Trophoblast cell (in vitro differentiated cells and primary cell): ENCODE measurements around the gene GOLGA5.

Source experiments
- DNase-seq, 2 donors: peaks; one replicate each; pipeline ENCODE4 v3.0.0-alpha.2; 2016
- H2AFZ ChIP-seq: 2 replicates; pipeline ENCODE4 v1.6.1; 2013; ENCODE audit warnings: low read length, moderate library complexity, mild to moderate bottlenecking; ENCODE audit not compliant: insufficient read depth, poor library complexity
- H2AK5ac ChIP-seq: 2 replicates; pipeline ENCODE4 v1.6.1; 2013; ENCODE audit warnings: mild to moderate bottlenecking, low read length
- H2BK120ac ChIP-seq: 2 replicates; pipeline ENCODE4 v1.6.1; 2013; ENCODE audit warnings: low read length, mild to moderate bottlenecking, moderate library complexity; ENCODE audit not compliant: insufficient read depth, poor library complexity
- H2BK12ac ChIP-seq: 2 replicates; pipeline ENCODE4 v1.6.1; 2013; ENCODE audit warnings: mild to moderate bottlenecking, low read length, moderate library complexity
- H2BK5ac ChIP-seq: 2 replicates; pipeline ENCODE4 v1.6.1; 2013; ENCODE audit warnings: low read length, low read depth, moderate library complexity, mild to moderate bottlenecking; ENCODE audit not compliant: poor library complexity
- H3K14ac ChIP-seq: 2 replicates; pipeline ENCODE4 v1.6.1; 2013; ENCODE audit warnings: mild to moderate bottlenecking, low read length
- H3K18ac ChIP-seq: 2 replicates; pipeline ENCODE4 v1.6.1; 2013; ENCODE audit warnings: mild to moderate bottlenecking, low read length
- H3K23ac ChIP-seq: 2 replicates; pipeline ENCODE4 v1.6.1; 2013; ENCODE audit warnings: low read length
- H3K27ac ChIP-seq: 2 replicates; pipeline ENCODE4 v1.5.1; 2013; ENCODE audit warnings: low read depth, mild to moderate bottlenecking, inconsistent platforms, low read length, moderate library complexity
- H3K27me3 ChIP-seq: 2 replicates; pipeline ENCODE4 v1.6.1; 2013; ENCODE audit warnings: inconsistent platforms, mild to moderate bottlenecking, low read length, moderate library complexity; ENCODE audit not compliant: insufficient read depth
- H3K36me3 ChIP-seq, 2 experiments: 1 replicate in 1 of 2; 2 replicates in 1 of 2; pipeline ENCODE4 v1.6.1; 2013; ENCODE audit warnings: low read length in 2 of 2, mild to moderate bottlenecking in 2 of 2, moderate library complexity in 1 of 2; ENCODE audit not compliant: insufficient read depth in 2 of 2, control insufficient read depth in 1 of 2
- H3K4ac ChIP-seq: 2 replicates; pipeline ENCODE4 v1.6.1; 2013; ENCODE audit warnings: low read depth, mild to moderate bottlenecking, low read length, moderate library complexity
- H3K4me1 ChIP-seq, 2 experiments: 1 replicate in 1 of 2; 2 replicates in 1 of 2; pipeline ENCODE4 v1.6.1; 2013; ENCODE audit warnings: low read length in 2 of 2, mild to moderate bottlenecking in 2 of 2, moderate library complexity in 1 of 2; ENCODE audit not compliant: insufficient read depth in 2 of 2, control insufficient read depth in 1 of 2
- H3K4me2 ChIP-seq: 2 replicates; pipeline ENCODE4 v1.6.1; 2013; ENCODE audit warnings: inconsistent platforms, mild to moderate bottlenecking, low read length, moderate library complexity
- H3K4me3 ChIP-seq: 2 replicates; pipeline ENCODE4 v1.5.1; 2013; ENCODE audit warnings: mild to moderate bottlenecking, low read depth, low read length, inconsistent platforms
- H3K79me1 ChIP-seq: one replicate; pipeline ENCODE4 v1.6.1; 2013; ENCODE audit warnings: low read length
- H3K79me2 ChIP-seq: 2 replicates; pipeline ENCODE4 v1.6.1; 2013; ENCODE audit warnings: low read length, mild to moderate bottlenecking; ENCODE audit not compliant: control insufficient read depth, insufficient read depth, poor library complexity
- H3K9ac ChIP-seq: 2 replicates; pipeline ENCODE4 v1.6.1; 2013; ENCODE audit warnings: mild to moderate bottlenecking, low read length
- H3K9me3 ChIP-seq: 2 replicates; pipeline ENCODE4 v1.6.1; 2013; ENCODE audit warnings: low read depth, mild to moderate bottlenecking, control low read depth, inconsistent platforms, low read length; ENCODE audit not compliant: insufficient read depth
- H4K12ac ChIP-seq: 2 replicates; pipeline ENCODE4 v1.6.1; 2013; ENCODE audit warnings: low read depth, mild to moderate bottlenecking, low read length, moderate library complexity
- H4K8ac ChIP-seq: 2 replicates; pipeline ENCODE4 v1.6.1; 2013; ENCODE audit warnings: low read depth, mild to moderate bottlenecking, low read length, moderate library complexity
- H4K91ac ChIP-seq: one replicate; pipeline ENCODE4 v1.6.1; 2013; ENCODE audit warnings: low read depth, mild to moderate bottlenecking, low read length, moderate library complexity
- WGBS: extraction: QIAGEN DNeasy Blood & Tissue Kit; methylation state at CpG from one replicate; pipeline ENCODE4 v1.1.7; 2013; ENCODE audit warnings: missing lambda C conversion rate; ENCODE audit not compliant: insufficient read length, insufficient coverage; ENCODE audit errors: extremely low coverage; 5-methylcytosine and 5-hydroxymethylcytosine counted together

GOLGA5 gene

DNA sequence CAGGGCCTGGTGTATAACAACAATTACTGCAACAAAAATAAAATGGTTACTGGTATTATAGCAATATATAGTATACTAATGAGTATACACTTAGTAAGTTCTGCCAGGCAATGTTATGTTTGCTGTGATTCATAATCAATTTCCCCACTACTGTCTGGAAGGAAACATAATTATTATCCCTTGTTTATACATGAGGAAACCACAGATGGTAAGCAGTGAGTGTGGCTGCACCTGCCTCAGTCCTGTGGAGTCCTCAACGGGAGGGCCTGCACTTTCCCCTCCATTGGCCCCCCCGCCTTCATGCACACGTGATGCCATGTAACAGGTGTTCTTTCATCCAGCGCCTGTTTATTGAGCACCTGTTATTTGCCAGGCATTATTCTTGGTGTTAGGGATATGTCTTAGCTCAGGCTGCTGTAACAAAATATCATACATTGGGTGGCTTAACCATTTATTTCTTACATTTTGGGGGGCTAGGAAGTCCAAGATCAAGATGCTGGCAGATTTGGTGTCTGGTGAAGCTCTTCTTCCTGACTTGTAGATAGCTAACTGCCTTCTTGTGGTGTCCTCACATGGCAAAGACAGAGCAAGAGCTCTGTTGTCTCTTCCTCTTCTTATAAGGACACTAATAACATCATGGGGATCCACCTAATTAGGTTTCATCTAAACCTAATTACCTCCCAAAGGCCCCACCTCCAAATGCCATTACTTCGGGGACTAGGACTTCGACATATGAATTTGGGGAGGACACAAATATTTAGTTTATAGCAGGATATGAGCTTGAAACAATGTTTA, 69.4 kb downstream of the GOLGA5 start:
- WGBS = no CpG with 5 or more reads among the region's 6 CpGs

DNA sequence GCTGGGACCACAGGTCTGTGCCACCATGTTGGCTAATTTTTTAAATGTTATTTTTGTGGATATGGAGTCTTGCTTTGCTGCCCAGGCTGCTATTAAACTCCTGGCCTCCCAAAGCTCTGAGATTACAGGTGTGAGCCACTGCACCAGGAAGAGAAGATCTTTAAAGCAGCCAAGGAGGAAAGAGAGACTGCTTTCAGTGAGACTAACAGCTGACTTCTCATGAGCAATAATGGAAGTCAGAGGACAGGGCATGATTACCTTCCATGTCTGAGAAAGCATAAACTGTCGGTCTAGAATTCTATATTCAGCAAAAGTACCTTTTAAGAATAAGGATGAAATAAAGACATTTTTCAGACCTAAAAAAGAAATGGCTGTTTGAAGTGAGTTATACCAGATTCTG, 71.6 kb downstream of the GOLGA5 start:
- Histone ChIP-seq H3K9me3 (peaks cover 7% of the 10 kb centered on the region), H2BK120ac (no peak overlapping the region), H2BK12ac (no peak overlapping the region), H3K36me3 (no peaks in the 10 kb centered on the region), H3K4me2 (no peak overlapping the region), H2AK5ac (no peak overlapping the region), H4K91ac (no peak overlapping the region), H4K12ac (no peak overlapping the region), H3K4me1 (no peaks in the 10 kb centered on the region), H3K79me2 (no peaks in the 10 kb centered on the region), H2BK5ac (no peak overlapping the region), H3K79me1 (no peaks in the 10 kb centered on the region), H3K27me3 (no peaks in the 10 kb centered on the region), H2AFZ (no peak overlapping the region), H3K4me3 (no peak overlapping the region), H3K9ac (no peak overlapping the region), H4K8ac (no peak overlapping the region), H3K4ac (no peak overlapping the region), H3K23ac (no peak overlapping the region), H3K18ac (no peak overlapping the region), H3K14ac (no peak overlapping the region), H3K27ac (no peak overlapping the region)
- no peak for DNase-seq
- WGBS = no CpG with 5 or more reads among the region's 1 CpG

More for the DNA sequence above, 69.4 kb downstream of the GOLGA5 start:
- Histone ChIP-seq H3K9me3 (peaks cover 10% of the 10 kb centered on the region), H3K4me3 (no peak overlapping the region), H3K27ac (no peak overlapping the region), H2BK5ac (no peak overlapping the region), H2AK5ac (no peak overlapping the region), H2BK12ac (no peak overlapping the region), H2AFZ (no peak overlapping the region), H3K4me1 (no peaks in the 10 kb centered on the region), H4K12ac (no peak overlapping the region), H3K4me2 (no peak overlapping the region), H3K9ac (no peak overlapping the region), H3K4ac (no peak overlapping the region), H4K91ac (no peak overlapping the region), H3K79me2 (no peaks in the 10 kb centered on the region), H3K23ac (no peak overlapping the region), H4K8ac (no peak overlapping the region), H3K79me1 (no peaks in the 10 kb centered on the region), H3K27me3 (no peaks in the 10 kb centered on the region), H3K18ac (no peak overlapping the region), H3K36me3 (no peaks in the 10 kb centered on the region), H3K14ac (no peak overlapping the region), H2BK120ac (no peak overlapping the region)
- no peak for DNase-seq

DNA sequence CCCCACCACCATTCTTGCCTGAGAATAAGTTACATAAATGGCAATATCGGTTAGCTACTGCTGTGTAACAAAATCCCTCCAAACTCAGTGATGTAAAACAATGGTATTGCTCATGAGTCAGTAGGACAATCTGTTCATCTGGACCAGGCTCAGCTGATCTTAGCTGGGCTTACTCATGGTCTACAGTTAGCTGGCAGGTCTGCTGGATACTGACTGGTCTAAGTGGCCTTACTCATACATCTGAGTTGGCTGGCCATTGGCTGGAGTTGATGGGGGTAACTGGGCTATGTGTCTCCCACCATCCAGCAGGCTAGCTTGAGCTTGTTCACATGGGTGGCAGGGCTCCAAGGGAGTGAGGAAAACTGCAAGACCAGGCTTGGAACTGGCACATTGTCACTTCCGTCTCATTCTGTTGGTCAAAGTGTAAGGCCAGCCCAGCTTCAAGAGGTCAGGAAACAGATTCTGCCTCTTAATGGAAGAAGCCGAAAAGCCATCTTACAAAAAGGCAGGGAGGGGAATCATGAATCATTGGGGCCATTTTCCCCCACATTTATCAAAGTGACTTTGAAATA, 72.2 kb downstream of the GOLGA5 start:
- no peak overlapping the region for H3K23ac ChIP-seq
- H3K27ac ChIP-seq = no peak overlapping the region
- no peaks in the 10 kb centered on the region for H3K27me3 ChIP-seq
- no peak overlapping the region for H3K4me2 ChIP-seq
- H3K4ac ChIP-seq = no peak overlapping the region
- no peak overlapping the region for H3K14ac ChIP-seq
- no peak overlapping the region for H4K12ac ChIP-seq
- H2BK12ac ChIP-seq = no peak overlapping the region
- no peaks in the 10 kb centered on the region for H3K79me1 ChIP-seq
- no peak overlapping the region for H2AFZ ChIP-seq
- no CpG with 5 or more reads among the region's 3 CpGs for WGBS
- peaks cover 7% of the 10 kb centered on the region for H3K9me3 ChIP-seq
- no peak for DNase-seq
- H3K79me2 ChIP-seq = no peaks in the 10 kb centered on the region
- no peaks in the 10 kb centered on the region for H3K36me3 ChIP-seq
- H3K9ac ChIP-seq = no peak overlapping the region
- no peak overlapping the region for H4K8ac ChIP-seq
- no peak overlapping the region for H4K91ac ChIP-seq
- no peak overlapping the region for H3K18ac ChIP-seq
- no peak overlapping the region for H2BK120ac ChIP-seq
- no peaks in the 10 kb centered on the region for H3K4me1 ChIP-seq
- no peak overlapping the region for H2BK5ac ChIP-seq
- H3K4me3 ChIP-seq = no peak overlapping the region
- no peak overlapping the region for H2AK5ac ChIP-seq

DNA sequence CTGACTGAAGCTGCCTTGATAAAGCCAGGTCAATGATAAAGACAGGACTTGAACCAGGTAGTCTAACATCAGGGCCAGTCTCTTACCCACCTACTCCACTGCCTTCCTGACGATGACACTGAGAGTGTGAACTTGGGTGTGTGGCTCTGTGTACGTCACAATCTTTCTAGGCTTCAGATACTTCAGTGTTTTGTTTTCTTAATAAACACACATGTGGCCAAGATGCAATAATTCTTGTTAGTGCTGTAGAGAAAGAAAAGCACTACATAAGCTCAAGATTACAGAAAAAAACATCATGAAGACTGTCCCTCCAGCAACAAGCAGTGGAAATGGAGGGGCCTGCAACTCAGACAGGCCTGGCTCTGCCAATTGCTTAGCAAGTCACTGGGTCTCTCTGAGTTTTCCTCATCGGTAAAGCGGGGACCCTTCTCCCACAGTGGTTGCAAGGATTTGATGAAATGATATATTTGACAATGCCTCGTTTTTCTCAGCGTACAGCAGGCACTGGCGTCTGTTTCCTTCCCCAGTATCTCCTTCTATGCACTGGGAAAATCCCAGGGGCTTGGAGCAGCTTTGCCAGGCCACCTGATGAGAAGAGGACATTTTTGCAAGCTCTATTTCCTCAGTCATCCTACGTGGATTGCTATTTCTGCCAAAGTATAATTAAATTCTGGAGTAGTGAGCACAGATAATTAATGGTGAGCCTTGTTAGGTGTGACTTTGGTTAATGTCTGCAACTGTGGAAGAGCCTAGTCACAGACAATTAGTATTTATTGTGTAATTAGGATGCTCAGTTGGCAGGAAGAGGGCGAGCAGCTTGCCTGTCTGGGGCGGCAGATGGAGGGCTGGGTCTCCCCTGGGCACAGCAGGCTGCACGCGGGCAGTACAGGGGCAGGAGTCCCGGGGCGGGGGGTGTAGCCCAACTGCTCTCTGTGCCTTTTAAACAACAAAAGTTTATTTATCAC, 73.1 kb downstream of the GOLGA5 start:
- no peaks in the 10 kb centered on the region for H3K79me1 ChIP-seq
- no peak overlapping the region for H3K14ac ChIP-seq
- no peak overlapping the region for H3K4ac ChIP-seq
- no peak overlapping the region for H2AFZ ChIP-seq
- no peak overlapping the region for H3K4me2 ChIP-seq
- H4K8ac ChIP-seq = no peak overlapping the region
- no peaks in the 10 kb centered on the region for H3K27me3 ChIP-seq
- H4K91ac ChIP-seq = no peak overlapping the region
- H2BK120ac ChIP-seq = no peak overlapping the region
- DNase-seq = no peak
- H3K36me3 ChIP-seq = no peaks in the 10 kb centered on the region
- no peaks in the 10 kb centered on the region for H3K79me2 ChIP-seq
- H3K4me1 ChIP-seq = no peaks in the 10 kb centered on the region
- H2AK5ac ChIP-seq = no peak overlapping the region
- H3K4me3 ChIP-seq = no peak overlapping the region
- WGBS = no CpG with 5 or more reads among the region's 14 CpGs
- H3K9me3 ChIP-seq = peaks cover 3% of the 10 kb centered on the region
- no peak overlapping the region for H3K18ac ChIP-seq
- no peak overlapping the region for H2BK12ac ChIP-seq
- no peak overlapping the region for H3K9ac ChIP-seq
- no peak overlapping the region for H3K23ac ChIP-seq
- H3K27ac ChIP-seq = no peak overlapping the region
- no peak overlapping the region for H4K12ac ChIP-seq
- H2BK5ac ChIP-seq = no peak overlapping the region
